Measurements from ENCODE around the gene MLEC. TPM values are rescaled to one million over a fixed set of nuclear protein-coding genes. Genes with fewer than 3 reads are reported as not detected.

The MLEC gene
- total and polyA plus RNA-seq, 2 of the 13 experiments (the other 11 are each of a cell fraction or from before 2014, with no cell fraction given), result 49.8 to 156 TPM

DNA sequence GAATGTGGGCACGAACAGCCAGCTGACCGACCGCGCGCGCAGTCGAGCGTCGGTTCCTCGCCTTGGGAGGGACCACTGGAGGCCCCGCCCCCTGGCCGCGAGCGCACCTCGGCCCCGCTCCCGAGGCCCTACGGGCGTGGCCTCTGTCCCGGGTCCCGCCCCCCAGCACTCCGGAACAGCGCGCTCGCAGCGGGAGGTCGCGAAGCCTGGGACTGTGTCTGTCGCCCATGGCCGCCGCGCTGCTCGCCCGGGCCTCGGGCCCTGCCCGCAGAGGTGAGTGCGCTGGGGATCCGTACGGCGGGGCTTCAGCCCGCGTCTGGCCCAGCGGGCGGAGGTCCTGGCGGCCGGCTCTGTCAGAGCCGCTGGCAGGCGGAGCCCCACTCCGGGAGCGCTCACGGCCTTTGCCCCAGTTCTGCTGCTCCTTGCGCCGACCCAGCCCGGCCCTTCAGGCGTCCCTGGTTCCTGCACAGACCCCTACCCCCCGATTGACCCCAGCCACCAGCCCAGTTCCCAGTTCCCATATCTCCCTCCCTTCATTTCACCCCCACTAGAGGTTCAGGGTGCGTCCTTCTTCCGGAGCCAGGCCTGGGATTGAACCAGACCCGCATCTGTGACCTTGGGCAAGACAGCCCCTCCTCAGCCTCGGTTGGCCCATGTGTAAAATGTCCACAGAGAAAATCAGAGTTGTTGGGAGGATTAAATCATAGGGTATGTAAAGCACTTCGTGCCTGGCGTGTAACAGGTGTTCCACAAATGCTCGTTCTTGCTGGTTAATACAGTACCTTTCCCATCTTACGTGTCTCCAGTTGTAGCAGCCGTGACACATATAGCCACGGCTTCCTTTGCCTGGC lies 38.9 kb downstream of the MLEC start, which contains the start of gene ACADS (continued):
- TF ChIP-seq AHR (CRISPR knock-in tag; IDR thresholded peaks at IDR 0.05) (no peak), ZNF850 (CRISPR knock-in tag; conservative IDR thresholded peaks at IDR 0.05) (no peak), SIX4 (CRISPR knock-in tag; IDR thresholded peaks at IDR 0.05) (no peak), ZKSCAN1 (IDR thresholded peaks at IDR 0.05; ENCODE audit: low read length) (no peak), ZNF562 (CRISPR knock-in tag; IDR thresholded peaks at IDR 0.05; ENCODE audit: borderline replicate concordance) (no peak), ZNF724P (CRISPR knock-in tag; IDR thresholded peaks at IDR 0.05; ENCODE audit: borderline replicate concordance) (0 out of 2 replicates have a peak, but pooled peaks have one; percentile 42), ZNF841 (CRISPR knock-in tag; IDR thresholded peaks at IDR 0.05; ENCODE audit: borderline replicate concordance) (no peak), SUZ12 (IDR thresholded peaks at IDR 0.05; ENCODE audit: low read depth, low read length) (no peak)
- TF ChIP-seq, protein P1, sequence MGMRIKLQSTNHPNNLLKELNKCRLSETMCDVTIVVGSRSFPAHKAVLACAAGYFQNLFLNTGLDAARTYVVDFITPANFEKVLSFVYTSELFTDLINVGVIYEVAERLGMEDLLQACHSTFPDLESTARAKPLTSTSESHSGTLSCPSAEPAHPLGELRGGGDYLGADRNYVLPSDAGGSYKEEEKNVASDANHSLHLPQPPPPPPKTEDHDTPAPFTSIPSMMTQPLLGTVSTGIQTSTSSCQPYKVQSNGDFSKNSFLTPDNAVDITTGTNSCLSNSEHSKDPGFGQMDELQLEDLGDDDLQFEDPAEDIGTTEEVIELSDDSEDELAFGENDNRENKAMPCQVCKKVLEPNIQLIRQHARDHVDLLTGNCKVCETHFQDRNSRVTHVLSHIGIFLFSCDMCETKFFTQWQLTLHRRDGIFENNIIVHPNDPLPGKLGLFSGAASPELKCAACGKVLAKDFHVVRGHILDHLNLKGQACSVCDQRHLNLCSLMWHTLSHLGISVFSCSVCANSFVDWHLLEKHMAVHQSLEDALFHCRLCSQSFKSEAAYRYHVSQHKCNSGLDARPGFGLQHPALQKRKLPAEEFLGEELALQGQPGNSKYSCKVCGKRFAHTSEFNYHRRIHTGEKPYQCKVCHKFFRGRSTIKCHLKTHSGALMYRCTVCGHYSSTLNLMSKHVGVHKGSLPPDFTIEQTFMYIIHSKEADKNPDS (CRISPR knock-in tag; IDR thresholded peaks at IDR 0.05), result 0 out of 2 replicates have a peak, but pooled peaks have one; percentile 38
- TF ChIP-seq, protein P2, sequence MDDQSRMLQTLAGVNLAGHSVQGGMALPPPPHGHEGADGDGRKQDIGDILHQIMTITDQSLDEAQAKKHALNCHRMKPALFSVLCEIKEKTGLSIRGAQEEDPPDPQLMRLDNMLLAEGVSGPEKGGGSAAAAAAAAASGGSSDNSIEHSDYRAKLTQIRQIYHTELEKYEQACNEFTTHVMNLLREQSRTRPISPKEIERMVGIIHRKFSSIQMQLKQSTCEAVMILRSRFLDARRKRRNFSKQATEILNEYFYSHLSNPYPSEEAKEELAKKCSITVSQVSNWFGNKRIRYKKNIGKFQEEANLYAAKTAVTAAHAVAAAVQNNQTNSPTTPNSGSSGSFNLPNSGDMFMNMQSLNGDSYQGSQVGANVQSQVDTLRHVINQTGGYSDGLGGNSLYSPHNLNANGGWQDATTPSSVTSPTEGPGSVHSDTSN (CRISPR knock-in tag; IDR thresholded peaks at IDR 0.05; ENCODE audit: borderline replicate concordance), result no peak
- TF ChIP-seq, protein P3, sequence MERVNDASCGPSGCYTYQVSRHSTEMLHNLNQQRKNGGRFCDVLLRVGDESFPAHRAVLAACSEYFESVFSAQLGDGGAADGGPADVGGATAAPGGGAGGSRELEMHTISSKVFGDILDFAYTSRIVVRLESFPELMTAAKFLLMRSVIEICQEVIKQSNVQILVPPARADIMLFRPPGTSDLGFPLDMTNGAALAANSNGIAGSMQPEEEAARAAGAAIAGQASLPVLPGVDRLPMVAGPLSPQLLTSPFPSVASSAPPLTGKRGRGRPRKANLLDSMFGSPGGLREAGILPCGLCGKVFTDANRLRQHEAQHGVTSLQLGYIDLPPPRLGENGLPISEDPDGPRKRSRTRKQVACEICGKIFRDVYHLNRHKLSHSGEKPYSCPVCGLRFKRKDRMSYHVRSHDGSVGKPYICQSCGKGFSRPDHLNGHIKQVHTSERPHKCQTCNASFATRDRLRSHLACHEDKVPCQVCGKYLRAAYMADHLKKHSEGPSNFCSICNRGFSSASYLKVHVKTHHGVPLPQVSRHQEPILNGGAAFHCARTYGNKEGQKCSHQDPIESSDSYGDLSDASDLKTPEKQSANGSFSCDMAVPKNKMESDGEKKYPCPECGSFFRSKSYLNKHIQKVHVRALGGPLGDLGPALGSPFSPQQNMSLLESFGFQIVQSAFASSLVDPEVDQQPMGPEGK (CRISPR knock-in tag; IDR thresholded peaks at IDR 0.05), result no peak; the same call in none of the 2 replicates
- TF ChIP-seq, protein P4, sequence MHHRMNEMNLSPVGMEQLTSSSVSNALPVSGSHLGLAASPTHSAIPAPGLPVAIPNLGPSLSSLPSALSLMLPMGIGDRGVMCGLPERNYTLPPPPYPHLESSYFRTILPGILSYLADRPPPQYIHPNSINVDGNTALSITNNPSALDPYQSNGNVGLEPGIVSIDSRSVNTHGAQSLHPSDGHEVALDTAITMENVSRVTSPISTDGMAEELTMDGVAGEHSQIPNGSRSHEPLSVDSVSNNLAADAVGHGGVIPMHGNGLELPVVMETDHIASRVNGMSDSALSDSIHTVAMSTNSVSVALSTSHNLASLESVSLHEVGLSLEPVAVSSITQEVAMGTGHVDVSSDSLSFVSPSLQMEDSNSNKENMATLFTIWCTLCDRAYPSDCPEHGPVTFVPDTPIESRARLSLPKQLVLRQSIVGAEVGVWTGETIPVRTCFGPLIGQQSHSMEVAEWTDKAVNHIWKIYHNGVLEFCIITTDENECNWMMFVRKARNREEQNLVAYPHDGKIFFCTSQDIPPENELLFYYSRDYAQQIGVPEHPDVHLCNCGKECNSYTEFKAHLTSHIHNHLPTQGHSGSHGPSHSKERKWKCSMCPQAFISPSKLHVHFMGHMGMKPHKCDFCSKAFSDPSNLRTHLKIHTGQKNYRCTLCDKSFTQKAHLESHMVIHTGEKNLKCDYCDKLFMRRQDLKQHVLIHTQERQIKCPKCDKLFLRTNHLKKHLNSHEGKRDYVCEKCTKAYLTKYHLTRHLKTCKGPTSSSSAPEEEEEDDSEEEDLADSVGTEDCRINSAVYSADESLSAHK (CRISPR knock-in tag; IDR thresholded peaks at IDR 0.05; ENCODE audit: borderline replicate concordance), result no peak
- TF ChIP-seq, protein P5, sequence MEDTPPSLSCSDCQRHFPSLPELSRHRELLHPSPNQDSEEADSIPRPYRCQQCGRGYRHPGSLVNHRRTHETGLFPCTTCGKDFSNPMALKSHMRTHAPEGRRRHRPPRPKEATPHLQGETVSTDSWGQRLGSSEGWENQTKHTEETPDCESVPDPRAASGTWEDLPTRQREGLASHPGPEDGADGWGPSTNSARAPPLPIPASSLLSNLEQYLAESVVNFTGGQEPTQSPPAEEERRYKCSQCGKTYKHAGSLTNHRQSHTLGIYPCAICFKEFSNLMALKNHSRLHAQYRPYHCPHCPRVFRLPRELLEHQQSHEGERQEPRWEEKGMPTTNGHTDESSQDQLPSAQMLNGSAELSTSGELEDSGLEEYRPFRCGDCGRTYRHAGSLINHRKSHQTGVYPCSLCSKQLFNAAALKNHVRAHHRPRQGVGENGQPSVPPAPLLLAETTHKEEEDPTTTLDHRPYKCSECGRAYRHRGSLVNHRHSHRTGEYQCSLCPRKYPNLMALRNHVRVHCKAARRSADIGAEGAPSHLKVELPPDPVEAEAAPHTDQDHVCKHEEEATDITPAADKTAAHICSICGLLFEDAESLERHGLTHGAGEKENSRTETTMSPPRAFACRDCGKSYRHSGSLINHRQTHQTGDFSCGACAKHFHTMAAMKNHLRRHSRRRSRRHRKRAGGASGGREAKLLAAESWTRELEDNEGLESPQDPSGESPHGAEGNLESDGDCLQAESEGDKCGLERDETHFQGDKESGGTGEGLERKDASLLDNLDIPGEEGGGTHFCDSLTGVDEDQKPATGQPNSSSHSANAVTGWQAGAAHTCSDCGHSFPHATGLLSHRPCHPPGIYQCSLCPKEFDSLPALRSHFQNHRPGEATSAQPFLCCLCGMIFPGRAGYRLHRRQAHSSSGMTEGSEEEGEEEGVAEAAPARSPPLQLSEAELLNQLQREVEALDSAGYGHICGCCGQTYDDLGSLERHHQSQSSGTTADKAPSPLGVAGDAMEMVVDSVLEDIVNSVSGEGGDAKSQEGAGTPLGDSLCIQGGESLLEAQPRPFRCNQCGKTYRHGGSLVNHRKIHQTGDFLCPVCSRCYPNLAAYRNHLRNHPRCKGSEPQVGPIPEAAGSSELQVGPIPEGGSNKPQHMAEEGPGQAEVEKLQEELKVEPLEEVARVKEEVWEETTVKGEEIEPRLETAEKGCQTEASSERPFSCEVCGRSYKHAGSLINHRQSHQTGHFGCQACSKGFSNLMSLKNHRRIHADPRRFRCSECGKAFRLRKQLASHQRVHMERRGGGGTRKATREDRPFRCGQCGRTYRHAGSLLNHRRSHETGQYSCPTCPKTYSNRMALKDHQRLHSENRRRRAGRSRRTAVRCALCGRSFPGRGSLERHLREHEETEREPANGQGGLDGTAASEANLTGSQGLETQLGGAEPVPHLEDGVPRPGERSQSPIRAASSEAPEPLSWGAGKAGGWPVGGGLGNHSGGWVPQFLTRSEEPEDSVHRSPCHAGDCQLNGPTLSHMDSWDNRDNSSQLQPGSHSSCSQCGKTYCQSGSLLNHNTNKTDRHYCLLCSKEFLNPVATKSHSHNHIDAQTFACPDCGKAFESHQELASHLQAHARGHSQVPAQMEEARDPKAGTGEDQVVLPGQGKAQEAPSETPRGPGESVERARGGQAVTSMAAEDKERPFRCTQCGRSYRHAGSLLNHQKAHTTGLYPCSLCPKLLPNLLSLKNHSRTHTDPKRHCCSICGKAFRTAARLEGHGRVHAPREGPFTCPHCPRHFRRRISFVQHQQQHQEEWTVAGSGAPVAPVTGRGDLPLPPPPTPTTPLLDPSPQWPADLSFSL (CRISPR knock-in tag; IDR thresholded peaks at IDR 0.05), result no peak
